HG02678 (cell line): ENCODE measurements around the gene STX18.
"Not testable (repeated sequence)": the region's sequence is repeated elsewhere in the genome, so short reads cannot be mapped to it uniquely, and the experiment has no call there.

Experiments
- ATAC-seq: cut with Tn5 transposase; IDR thresholded peaks from one replicate; pipeline ENCODE4 v1.9.1; 2021; ENCODE audit warnings: mild to moderate bottlenecking, moderate library complexity; ENCODE audit not compliant: unreplicated experiment

STX18 gene

DNA sequence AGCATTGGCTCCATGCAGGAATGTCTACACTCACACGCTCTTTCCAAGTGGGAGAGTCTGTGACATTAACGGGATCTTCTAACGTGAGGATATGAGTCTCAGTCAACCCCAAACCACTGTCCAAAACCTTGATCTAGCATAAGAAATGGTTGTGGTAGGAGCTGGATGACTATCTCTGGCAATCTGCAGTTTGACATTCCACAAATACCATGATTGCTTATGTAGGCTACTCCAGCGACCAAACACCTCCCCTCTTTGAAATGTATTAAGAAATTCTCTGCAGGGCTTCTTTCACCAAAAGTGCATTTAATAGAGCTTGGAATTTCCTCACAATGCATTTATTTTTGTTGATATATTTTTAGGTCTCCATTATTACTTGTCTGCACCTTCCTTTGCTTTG, 14.1 kb upstream of the STX18 start:
- no peak for ATAC-seq

DNA sequence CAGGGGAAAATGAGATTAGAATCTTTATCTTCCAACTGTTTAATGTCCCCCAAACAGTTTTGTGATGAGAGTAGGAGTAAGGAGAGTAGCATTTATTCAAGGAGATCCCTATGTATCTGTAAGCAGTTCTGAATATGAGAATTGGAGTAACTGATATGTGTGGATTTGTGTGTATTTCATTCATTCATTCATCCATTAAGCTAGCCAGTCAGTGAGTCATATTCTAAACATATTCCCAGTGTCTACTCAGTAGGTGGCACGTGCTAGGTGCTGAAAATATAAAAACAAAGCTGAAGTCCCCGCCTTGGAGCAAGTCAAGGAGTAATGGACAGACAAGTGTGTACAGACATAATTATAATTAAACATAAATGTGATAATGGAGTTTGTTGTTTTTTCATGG, 12.4 kb upstream of the STX18 start:
- ATAC-seq: no peak

DNA sequence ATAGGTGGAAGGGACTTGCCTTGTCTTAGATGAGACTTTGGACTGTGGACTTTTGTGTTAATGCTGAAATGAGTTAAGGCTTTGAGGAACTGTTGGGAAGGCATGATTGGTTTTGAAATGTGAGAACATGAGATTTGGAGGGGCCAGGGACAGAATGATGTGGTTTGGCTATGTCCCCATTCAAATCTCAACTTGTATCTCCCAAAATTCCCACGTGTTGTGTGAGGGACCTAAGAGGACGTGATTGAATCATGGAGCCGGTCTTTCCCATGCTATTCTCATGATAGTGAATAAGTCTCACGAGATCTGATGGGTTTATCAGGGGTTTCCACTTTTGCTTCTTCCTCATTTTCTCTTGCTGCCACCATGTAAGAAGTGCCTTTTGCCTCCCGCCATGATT, 10.2 kb upstream of the STX18 start:
- ATAC-seq: not testable (repeated sequence)

DNA sequence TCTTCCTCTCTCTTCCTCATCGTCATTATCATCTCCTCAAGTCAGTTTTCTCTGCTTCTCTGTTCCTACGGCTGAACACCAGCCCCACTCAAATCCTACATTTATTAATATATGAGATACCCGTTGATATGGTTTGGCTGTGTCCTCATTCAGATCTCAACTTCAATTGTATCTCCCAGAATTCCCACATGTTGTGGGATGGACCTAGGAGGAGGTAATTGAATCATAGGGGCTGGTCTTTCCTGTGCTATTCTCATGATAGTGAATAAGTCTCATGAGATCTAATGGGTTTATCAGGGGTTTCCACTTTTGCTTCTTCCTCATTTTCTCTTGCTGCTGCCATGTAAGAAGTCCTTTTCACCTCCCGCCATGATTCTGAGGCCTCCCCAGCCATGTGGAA, 8.3 kb upstream of the STX18 start:
- not testable (repeated sequence) for ATAC-seq

DNA sequence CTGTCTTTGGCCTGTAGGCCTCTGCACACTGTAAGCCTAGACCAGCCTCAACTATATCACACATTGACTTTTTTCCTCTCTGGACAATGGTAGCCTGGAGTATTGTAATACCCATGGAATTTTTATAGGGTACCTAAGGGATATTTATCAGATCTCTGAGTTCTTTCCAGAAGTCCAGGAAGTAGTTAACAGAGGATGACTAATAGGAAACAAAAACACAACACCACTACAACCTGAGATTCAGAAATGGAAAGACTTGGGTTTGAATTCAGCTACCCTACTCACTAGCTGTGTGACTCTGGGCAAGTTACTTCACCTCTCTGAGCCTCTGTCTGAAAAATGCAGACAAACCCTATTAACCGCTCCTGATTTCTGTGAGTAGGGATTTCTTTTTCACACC, 7.7 kb upstream of the STX18 start:
- ATAC-seq: no peak

DNA sequence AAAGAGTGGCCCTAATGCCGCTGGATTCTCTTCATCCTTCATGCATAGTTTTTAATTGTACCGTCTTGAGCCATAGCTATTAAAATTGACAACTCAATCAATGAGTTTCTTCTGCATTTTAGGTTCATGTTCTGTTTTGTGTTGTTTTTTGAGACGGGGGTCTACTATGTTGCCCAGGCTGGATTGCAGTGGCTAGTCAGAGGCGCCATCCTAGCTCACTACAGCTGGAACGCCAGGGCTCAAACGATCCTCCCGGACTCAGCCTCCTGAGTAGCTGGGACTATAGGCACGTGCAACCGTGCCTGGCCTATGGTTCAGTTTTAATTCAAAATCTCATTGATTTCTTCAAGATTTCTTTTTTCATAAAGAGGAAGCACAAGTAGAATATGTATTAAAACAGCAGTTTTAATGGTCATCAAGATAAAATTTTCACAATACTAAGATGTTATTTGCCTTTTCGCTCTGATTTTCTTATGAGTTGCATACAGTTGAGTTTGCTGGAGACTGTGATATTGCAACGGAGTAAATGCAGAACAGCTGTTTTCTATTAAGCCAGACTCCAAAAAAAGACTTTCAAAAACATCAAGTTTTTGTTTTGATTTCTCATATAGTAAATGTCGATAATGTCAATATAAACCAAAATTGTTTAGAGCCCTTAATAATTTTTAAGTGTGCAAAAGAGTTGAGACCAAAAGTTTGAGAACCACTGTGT, 1.1 kb upstream of the STX18 start:
- ATAC-seq: no peak

DNA sequence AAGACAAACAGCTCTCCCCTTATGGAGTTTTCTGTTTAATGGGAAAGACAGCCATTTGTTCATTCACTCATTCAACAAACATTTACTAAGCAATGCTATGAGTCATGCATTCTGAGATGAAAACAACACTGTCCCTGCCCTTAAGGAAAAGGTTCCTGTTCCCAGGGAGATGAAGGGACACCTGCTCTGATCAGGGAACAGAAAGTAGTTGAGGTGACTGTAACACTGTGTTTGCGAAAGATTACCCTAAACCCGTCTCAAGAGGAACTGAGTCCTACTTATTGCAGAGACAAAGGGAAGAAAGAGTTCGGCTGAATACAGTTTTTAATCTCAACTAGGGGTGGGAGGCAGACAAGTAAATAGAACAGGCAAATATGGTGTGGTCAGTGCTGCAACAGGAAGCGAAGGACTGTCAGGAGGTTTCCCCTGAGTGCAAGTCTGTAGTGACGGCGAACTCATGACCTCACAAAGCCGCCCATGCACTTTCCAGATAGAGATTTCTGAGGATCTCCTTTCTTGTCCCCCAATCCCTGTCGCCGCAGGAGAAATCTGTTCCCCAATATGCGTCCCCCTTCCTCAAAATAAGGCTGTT, 712 bp downstream of the STX18 start:
- ATAC-seq: no peak

DNA sequence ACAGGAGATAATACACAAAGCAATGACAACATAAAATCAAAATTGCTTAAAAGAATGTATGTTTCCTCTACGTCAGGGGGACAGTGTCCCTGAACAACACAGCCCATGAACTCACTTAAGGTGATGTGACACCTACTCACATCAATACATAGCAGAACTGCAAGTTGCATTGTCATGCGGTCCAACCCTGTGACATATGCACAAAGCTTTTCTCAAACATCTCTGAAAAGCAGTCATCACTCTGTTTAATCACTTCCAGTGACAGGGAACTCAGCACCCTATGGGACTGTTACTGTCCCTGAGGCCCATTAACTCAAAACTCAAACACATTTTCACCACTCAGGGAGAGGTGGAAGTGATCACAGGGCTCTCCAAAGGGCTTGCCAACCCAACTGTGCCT, 2.4 kb downstream of the STX18 start:
- ATAC-seq: no peak

DNA sequence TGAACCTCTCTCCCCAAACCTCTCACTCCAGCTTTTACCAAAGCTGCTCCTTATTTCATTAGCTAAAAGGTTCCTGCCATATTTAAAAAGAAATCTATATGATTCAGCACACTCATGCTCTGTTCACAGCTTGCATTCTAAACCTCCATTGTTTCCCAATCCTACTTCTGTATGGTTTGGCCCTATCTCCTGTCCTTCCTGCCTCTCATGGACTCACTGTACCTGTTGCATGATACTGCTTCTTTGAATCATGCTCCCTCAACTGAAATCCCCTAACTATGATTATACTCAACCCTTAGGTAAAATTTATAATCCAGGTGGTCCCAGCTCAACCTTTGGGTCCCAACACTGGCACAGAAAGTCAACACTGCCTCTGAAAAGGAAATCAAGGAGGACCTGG, 6.3 kb downstream of the STX18 start:
- ATAC-seq: no peak

DNA sequence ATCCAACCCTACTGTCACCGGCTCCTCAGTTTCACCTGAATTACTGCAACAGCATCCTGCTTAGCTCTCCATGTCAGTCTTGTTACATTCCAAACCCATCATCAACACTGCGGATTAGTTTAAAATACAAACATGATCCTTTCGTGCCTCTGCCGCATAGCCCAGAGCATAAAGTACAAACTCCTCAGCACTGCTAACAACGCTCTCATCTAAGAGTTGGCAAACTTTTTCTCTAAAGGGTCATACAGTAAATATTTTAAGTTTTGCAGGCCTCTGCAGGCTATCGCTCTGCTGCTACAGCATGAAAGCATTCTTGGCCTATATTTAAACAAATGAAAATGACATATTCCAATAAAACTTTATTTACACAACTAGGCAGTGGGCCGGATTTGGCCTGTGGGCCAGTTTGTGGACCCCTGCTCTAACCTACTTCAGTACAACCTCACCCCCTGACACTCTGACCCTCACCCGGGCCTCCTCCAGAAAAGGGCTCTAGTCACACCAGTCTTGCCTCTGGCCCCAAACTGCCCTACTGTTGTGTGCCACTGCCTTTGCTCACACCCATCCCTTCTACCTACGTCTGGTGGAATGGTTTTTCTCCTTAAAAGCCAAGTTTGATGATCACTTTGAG, 7.2 kb downstream of the STX18 start:
- no peak for ATAC-seq

DNA sequence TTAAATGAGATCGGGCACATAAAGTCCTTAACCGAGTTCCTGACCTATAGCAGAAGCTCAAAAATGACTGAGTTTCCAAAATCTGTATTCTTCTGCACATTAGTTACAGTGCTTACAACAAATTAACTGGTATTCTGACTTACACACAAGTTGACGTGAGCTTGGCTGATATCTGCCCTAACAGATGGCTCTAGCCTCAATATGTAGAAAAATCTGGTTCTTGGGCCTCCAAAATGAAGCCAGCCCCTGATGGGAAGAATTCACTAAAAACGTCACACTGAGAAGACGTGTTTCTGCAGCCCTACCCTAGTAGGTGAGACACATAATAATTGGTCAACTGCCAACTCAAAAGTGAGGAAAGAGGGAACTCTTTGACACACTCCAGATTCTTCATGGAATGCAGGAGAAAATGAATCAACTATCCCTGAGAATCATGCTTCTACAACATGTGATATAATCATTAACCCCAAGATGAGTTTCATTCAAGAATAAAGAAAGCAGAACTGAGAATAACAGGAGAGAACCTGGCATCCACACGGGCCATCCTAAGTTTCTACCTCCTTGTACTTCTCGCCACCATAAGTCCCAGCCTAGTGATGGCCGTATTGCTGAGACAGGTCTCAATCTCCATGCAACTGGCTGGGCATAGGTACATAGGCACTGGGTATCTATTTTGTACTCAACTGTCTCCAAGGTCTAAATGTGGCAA, 8.2 kb downstream of the STX18 start:
- ATAC-seq: no peak

DNA sequence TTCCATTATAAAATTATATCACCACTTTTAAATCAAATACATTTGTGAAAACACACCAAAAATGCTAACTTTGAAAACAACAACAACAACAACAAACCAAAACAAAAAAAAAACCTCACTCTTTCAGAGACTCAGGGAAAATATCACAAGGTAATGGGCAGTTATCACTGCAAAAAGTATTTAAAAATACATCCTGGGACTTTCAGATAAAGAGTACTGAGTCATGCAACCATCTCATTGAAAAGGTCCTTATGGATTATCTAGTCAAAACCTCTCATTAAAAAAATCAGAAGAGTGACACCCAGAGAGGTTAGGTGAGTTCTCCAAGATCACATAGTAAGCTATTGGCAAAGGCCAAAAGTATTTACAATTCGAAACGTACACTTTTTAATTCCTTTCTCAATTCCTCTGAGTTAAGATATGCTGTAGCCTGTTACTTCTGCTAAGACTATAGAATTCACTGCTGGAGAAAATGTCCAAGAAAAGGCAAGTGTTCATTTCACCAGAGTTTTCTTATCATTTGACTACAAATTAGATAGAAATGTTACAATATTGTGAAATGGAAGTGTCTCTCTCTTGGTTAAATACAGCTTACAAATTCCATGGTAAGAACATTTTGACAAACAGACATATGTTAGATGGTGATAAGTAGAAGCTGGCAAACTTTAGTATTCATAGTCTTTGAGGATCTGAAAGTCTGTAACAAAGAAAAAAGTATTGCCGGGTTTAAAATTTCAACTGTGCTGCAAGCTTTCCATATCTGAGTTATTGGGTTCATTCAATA, 9.3 kb downstream of the STX18 start:
- ATAC-seq: no peak

DNA sequence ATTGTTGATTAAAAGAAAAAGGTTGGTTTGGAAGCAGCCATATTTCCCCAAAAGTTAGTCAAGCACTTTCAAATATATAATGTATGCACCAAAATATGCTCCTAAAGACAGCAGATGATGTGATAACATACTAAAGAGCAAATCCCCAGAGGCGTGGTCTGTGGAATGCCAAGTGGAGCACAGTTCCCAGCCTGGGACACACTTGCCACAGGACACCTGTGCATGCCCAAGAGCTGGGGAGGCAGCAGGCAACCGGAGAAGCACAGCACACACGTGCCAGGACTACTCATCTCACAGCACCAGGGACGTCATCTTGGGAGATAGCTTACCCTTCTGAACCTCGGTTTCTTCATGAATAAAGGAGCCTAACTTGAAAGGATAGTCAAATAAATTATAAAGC, 12.5 kb downstream of the STX18 start:
- ATAC-seq: no peak

DNA sequence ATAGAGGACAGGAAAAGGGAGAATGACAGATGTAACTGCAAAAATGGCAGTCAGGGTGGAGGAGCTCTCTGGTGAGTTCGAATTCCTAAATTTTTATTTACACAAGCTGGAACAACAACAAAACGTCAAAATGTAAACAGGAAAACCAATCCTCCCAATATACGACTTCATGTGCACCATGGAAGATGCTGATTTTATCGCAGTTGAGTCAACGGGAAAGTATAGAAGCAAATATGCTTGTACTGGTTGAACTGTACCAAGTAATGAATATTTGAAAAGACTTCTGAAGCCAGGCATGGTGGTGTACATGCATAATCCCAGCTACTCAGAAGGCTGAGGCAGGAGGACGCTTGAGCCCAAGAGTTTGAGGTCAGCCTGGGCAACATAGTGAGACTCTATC, 15.4 kb downstream of the STX18 start:
- ATAC-seq: no peak

DNA sequence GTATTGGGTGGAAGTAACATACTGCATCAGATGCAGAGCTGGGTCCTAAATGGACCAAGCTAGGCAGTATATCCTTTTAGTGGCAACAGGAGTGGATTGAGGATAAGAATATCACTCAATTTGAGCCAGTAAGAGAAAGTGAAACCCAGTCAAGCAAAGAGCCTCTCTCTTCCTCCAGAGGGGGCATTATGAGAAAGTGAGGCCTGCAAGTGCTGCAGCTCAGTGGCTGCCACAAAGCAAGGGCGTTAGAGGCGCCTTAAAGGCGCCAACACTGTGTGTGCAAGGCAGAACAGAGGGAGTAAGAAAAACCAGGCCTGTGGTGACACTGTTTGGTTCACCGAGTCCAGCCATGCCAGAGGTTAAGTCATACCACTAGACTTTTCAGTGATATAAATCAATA, 17.5 kb downstream of the STX18 start:
- peak; percentile 100 for ATAC-seq

DNA sequence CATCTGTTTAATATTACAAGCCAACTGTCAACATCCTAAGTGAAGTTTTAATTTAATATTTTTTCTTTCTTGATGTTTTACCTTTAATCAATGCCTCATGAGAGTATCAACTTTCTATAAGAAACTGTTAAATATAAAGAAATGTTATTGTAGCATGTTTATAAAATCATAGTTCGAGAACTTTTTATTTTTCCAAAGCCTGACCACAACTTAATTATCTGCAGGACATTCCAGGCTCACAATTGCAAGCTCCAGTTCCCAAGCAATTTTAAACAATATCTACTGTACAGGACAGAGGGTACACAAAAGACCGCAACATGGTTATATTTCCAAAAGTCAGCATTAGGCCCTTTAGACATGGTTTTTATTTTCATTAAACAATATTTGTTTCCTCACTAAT, 20.1 kb downstream of the STX18 start:
- ATAC-seq: no peak

DNA sequence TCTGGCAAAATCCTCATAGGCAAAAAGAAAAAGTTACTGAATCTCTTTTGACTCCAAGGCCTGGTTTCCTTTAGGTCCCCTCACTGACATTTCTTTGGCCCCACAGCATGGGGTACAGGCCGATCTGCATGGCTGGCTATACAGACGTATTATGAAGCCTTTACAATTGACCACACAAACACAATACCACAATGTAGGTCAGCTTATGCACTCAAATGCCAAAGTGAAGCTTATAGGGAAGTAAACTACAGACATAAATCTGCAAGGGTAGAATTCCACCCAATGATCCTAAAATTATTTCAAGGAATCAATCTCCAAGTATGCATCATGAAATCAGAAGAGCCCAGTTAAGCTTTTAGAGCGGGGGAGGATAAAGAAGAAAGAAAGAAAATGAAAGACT, 20.7 kb downstream of the STX18 start:
- no peak for ATAC-seq

DNA sequence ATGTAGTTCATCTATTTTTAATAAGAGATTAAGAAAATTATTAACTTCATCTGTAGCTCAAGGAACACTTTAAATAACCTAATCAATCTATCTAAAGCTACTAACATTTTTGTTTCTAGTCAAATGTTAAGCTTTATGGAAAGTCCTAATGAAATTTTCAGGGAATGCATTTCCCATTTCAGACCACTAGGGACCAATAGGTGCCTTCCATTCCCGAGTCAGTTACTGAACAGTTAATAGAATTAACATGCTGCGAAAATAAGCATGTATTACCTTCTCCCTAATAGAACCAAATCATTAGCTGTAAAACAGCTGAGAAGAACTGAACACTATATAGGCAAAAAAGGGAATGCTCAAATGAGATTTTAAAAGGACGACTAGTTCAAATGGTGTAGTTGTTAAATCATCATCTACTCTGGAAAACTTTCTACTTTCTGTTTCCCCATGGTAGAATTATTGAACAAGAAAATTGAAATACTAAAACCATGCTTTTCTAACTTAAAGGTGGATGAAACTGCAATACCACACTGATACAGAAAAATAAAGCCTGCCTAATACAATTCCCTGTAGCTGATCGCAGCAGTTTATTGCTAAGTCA, 22.5 kb downstream of the STX18 start:
- ATAC-seq: no peak

DNA sequence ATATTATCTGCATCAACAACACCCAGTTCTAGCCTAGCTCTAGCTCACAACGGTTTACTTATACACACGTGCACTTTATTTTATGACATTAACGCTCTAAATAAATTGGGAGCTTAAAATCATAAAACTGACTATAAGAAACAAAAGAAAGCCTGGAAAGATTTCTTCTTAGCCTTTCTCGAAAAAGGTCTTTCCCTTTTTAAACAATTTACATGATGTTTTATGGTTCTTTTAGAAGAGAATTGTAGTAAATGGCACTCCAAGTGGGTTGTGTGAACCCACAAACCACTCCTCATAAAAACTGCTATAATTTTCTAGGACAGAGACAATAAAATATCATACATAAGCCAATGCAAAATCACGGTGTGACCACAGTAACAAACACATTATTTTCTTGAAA, 23.1 kb downstream of the STX18 start:
- ATAC-seq: no peak

DNA sequence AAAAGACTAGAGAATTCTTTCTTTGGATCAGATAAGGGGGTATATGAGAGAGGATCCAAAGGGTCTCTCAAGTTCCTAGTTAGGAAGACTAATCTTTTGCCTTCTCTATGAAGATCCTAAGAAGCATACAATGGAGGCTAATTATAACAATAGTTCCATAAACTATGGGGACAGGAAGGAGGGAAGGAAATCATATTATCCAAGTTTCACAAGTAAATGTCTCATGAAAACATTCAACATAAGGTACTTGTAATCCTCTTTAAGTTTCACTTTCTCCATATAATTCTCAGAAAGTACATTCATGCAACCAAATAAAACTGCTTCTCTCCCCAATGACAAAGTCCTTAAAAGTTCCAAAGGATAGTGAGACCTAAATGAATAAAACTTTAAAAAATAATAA, 27.1 kb downstream of the STX18 start:
- no peak for ATAC-seq

DNA sequence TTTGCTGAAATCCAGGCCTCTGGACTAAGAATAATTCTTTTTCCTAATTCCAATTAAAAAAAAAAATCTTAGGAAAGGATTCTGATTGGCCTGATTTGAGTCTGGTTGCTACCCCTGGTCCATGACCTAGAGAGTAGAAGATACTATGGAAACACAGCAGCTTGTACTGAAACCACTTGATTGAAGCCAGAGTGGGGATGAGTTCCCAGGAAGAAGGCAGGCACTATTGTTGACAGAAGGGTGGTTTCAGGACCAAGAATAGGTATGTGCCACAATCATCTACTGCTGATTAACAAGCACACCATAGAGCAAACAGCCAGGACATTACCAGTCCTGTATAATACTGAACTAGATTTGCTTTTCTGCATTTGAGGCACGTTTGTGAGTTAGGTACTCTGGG, 29.6 kb downstream of the STX18 start:
- ATAC-seq: no peak
